ENCODE results near the gene VEZT.

DNA sequence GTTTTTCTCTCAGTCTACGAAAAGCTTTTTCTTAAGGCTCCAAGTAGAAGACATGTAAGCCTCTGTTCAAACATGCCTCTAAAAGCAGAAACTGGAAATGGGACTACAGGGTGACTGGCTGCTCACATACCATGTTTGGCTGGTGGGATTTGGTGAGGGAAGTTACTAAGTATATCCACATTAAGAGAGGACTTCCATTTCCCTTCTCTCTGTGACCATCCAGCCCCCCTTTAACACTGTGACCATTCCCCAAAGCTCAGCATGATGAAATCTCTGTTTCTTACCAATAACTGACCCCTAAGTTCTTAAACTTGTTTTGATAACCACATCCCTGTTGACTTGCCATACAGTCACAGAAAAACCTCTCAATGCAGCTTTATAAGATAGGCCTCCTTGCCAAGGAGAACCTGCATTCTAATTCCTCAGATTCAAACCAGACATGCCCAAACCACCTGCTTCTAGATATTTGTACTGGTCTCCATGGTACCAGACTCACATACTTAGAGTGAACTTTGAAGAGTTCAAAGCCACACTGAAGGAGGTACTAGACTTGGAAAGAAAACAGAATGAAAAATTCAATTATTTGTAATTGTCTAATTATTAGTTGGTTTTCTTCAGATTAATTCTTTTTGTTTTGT, 102.2 kb downstream of the VEZT start:
- TF ChIP-seq POLR2AphosphoS5 (IDR thresholded peaks at IDR 0.05) (no peak), POLR2A (IDR thresholded peaks at IDR 0.05) (no peak), EP300 (IDR thresholded peaks at IDR 0.05; ENCODE audit: low read depth) (no peak)
- TF ChIP-seq, protein P1, sequence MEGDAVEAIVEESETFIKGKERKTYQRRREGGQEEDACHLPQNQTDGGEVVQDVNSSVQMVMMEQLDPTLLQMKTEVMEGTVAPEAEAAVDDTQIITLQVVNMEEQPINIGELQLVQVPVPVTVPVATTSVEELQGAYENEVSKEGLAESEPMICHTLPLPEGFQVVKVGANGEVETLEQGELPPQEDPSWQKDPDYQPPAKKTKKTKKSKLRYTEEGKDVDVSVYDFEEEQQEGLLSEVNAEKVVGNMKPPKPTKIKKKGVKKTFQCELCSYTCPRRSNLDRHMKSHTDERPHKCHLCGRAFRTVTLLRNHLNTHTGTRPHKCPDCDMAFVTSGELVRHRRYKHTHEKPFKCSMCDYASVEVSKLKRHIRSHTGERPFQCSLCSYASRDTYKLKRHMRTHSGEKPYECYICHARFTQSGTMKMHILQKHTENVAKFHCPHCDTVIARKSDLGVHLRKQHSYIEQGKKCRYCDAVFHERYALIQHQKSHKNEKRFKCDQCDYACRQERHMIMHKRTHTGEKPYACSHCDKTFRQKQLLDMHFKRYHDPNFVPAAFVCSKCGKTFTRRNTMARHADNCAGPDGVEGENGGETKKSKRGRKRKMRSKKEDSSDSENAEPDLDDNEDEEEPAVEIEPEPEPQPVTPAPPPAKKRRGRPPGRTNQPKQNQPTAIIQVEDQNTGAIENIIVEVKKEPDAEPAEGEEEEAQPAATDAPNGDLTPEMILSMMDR (IDR thresholded peaks at IDR 0.05): no peak

Data from transverse colon (tissue), 4 donors.